Activated B cell treated with CpG ODN at 0.5 μM for 24 hours (primary cell): ENCODE data around the gene ZNF165. TPM values are rescaled to one million over a fixed set of nuclear protein-coding genes. Genes with fewer than 3 reads are reported as not detected.

Experiments
- ATAC-seq: fragments of 200-7000 bp; cut with Tn5 transposase; one replicate; pipeline ENCODE4 v1.10.0; 2021; ENCODE audit warnings: low read depth, mild to moderate bottlenecking, moderate library complexity
- CTCF ChIA-PET: fragments of 350-600 bp; sonication (Branson Sonifier 250); formaldehyde crosslinking; loops from one replicate; lab custom pipeline; 2021; ENCODE audit warnings: antibody characterized with exemption; lab: Charles Lee
- POLR2A ChIA-PET: fragments of 350-600 bp; sonication (Branson Sonifier 250); formaldehyde crosslinking; loops from one replicate; lab custom pipeline; 2021; ENCODE audit warnings: antibody characterized with exemption; lab: Charles Lee
- DNase-seq: peaks from one replicate; pipeline ENCODE4 v3.0.0; 2022
- H3K27ac Mint-ChIP-seq: one replicate; pipeline ENCODE4 v1.8.0; 2020; ENCODE audit warnings: mixed read lengths
- H3K27me3 Mint-ChIP-seq: one replicate; pipeline ENCODE4 v1.8.0; 2021; ENCODE audit warnings: mixed read lengths
- H3K36me3 Mint-ChIP-seq: one replicate; pipeline ENCODE4 v1.8.0; 2021; ENCODE audit warnings: low read depth, mixed read lengths
- H3K4me1 Mint-ChIP-seq: one replicate; pipeline ENCODE4 v1.8.0; 2021; ENCODE audit warnings: mixed read lengths
- H3K4me3 Mint-ChIP-seq: one replicate; pipeline ENCODE4 v1.8.0; 2020; ENCODE audit warnings: mild to moderate bottlenecking, mixed read lengths
- H3K9me3 Mint-ChIP-seq: one replicate; pipeline ENCODE4 v1.8.0; 2020; ENCODE audit warnings: mixed read lengths
- CTCF ChIP-seq: fragments of 200-600 bp; IDR thresholded peaks from one replicate; pipeline ENCODE4 v1.8.0; 2022; ENCODE audit warnings: antibody characterized with exemption, mild to moderate bottlenecking
- intact Hi-C: fragments of 100-400 bp; cut with micrococcal nuclease; formaldehyde crosslinking; loops from one replicate; pipeline ENCODE4 v1.15.1; 2024
- total RNA-seq: library from RNA; stranded (reverse); gene quantifications from 2 replicates; pipeline ENCODE4 v1.2.3, GENCODE V29; 2022

Gene ZNF165
- total RNA-seq, 1 donor from 2014 or later = 6.3 TPM

DNA sequence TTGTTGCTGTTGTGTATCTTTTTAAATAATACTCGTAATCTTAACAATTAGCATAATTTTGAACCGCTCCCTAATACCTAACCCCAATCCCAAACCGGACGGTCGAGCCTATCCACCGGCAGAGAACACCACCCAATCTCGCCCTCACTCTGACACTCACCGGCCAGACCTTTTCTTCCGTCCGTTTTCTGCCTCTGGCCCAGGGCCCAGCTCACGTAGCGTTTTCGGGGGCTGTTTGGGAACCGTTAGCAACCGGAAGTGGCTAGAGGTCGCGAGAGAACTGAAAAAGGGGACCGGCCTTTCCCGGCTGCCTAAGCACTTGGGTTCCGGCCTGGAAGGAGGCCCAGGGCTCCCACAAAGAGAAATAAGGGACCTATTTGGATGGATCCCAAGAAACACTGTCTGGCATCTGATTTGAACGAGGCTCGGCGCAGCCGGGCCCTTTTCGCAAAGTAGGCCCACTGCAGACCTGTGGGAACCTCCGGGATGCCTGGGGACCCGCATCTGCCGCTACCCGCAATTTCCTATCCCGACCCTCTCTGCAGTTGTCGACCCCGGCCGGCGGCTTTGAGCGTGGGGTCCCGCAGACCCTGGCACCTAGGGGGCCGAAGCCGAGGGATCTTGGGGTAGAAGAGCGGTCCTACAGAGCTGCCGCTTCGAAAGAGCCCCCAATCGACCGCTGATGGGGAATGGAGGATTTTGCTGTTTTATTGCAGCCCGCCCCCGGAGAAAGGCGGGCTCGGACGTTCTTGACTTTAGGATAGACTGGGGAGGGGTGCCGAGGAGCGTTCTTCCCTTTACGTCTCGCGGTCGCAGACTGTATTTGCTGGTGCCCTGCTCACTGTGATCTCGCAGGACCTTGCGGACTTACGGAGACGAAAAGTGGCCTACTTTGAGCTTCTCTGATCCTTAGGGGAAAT lies 56.5 kb downstream of the ZNF165 start:
- H3K27me3 Mint-ChIP-seq = no peaks in the 10 kb centered on the region
- ChIA-PET CTCF (interaction anchor here (0.8 to 1.7 kb wide), 3 partner anchors 32 to 219 kb away, joined by 3 to 4 read pairs (median 3); partner anchors contain the start of gene ZKSCAN4), POLR2A (interaction anchor here (0.5 to 8.6 kb wide), 29 partner anchors 11 to 1060 kb away, joined by 3 to 170 read pairs (median 4); partner anchors contain the start of genes ZKSCAN4, ZNF165, ZSCAN12 and ZSCAN16)
- peak overlapping the region; percentile 98 for H3K4me3 Mint-ChIP-seq
- peak; percentile 42 for ATAC-seq
- intact Hi-C loops = loop anchor here (1.0 to 10.0 kb wide), 15 partner anchors 13 to 1942 kb away; partner anchors contain the start of genes ABT1, ZKSCAN4, ZSCAN12 and ZSCAN16
- peaks cover 38% of the 10 kb centered on the region for H3K36me3 Mint-ChIP-seq
- peaks cover 76% of the 10 kb centered on the region for H3K4me1 Mint-ChIP-seq
- no peak for TF ChIP-seq CTCF
- peak overlapping the region; percentile 100 for H3K27ac Mint-ChIP-seq
- H3K9me3 Mint-ChIP-seq = no peaks in the 10 kb centered on the region
- peak; percentile 69 for DNase-seq

DNA sequence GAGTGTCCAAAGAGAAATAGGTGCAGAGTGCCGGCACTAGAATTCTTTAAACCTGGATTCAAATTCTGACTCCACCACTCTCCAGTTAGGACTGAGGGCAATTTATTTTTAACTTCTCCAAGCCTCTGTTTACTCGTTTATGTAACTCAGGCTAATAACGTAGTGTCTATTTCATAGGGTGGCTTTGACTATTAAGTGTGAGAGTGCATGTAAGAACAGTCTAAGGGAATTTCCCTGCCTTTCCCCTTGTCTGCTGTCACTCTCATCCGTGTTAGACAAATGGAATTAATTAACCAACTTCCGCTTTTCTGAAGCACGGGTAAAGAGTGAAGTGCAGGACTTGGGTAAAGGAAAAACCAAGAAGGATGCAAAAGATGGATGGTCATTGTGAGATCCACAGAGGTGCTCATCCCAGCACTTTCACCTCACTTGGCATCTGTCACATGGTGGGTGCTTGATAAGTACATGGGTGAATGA lies 57.2 kb downstream of the ZNF165 start:
- DNase-seq = peak; percentile 38
- no peak for TF ChIP-seq CTCF
- intact Hi-C loops = loop anchor here (1.0 to 10.0 kb wide), 12 partner anchors 23 to 1943 kb away; partner anchors contain the start of genes ABT1, ZSCAN26 and ZSCAN9
- no peaks in the 10 kb centered on the region for H3K27me3 Mint-ChIP-seq
- ChIA-PET CTCF (interaction anchor here (0.8 to 2.3 kb wide), 4 partner anchors 32 to 219 kb away, joined by 3 to 7 read pairs (median 4); partner anchors contain the start of gene ZKSCAN4), POLR2A (interaction anchor here (0.7 to 8.6 kb wide), 20 partner anchors 12 to 992 kb away, joined by 3 to 170 read pairs (median 5); partner anchors contain the start of genes ZKSCAN4, ZNF165, ZSCAN12 and ZSCAN16)
- H3K4me1 Mint-ChIP-seq = peaks cover 82% of the 10 kb centered on the region
- H3K27ac Mint-ChIP-seq = peak overlapping the region; percentile 100
- H3K4me3 Mint-ChIP-seq = peak overlapping the region; percentile 98
- ATAC-seq = peak; percentile 69
- no peaks in the 10 kb centered on the region for H3K9me3 Mint-ChIP-seq
- peaks cover 40% of the 10 kb centered on the region for H3K36me3 Mint-ChIP-seq

Other genes starting within 250 kb of the ZNF165 start
- gene OR2B2, start 168.2 kb upstream of the ZNF165 start, total RNA-seq = not detected in 2 replicates
- gene OR2B6, start 123.3 kb upstream of the ZNF165 start, total RNA-seq = not detected in 2 replicates
- gene ZSCAN16, start 44.0 kb downstream of the ZNF165 start, total RNA-seq = 10.6 and 12.6 TPM in 2 replicates
- 38.9 and 40.2 TPM in 2 replicates for gene ZKSCAN8, start 61.3 kb downstream of the ZNF165 start, total RNA-seq
- gene ZSCAN9, start 144.7 kb downstream of the ZNF165 start, total RNA-seq = 25.9 and 30.3 TPM in 2 replicates
- gene ZKSCAN4, start 171.7 kb downstream of the ZNF165 start, total RNA-seq = 10.5 and 11.1 TPM in 2 replicates
- gene NKAPL, start 178.7 kb downstream of the ZNF165 start, total RNA-seq = 0.29 and 0.35 TPM in 2 replicates
- 16.0 and 17.8 TPM in 2 replicates for gene ZSCAN26, start 186.6 kb downstream of the ZNF165 start, total RNA-seq
- 1.8 and 1.9 TPM in 2 replicates for gene PGBD1, start 201.0 kb downstream of the ZNF165 start, total RNA-seq